CD4-positive, alpha-beta T cell (primary cell): Measurements from ENCODE around the gene SPATA16. TPM values are rescaled to one million over a fixed set of nuclear protein-coding genes. Genes with fewer than 3 reads are reported as not detected.

ENCODE experiments used
- ATAC-seq: fragments of 200-7000 bp; cut with Tn5 transposase; one replicate; pipeline ENCODE4 v1.10.0; 2022; ENCODE audit warnings: mild to moderate bottlenecking; ENCODE audit not compliant: poor library complexity
- CTCF ChIA-PET: fragments of 350-600 bp; sonication (Branson Sonifier 250); formaldehyde crosslinking; loops from one replicate; lab custom pipeline; 2021; ENCODE audit warnings: antibody characterized with exemption, inconsistent platforms; lab: Charles Lee
- POLR2A ChIA-PET: fragments of 350-600 bp; sonication (Branson Sonifier 250); formaldehyde crosslinking; loops from one replicate; lab custom pipeline; 2021; ENCODE audit warnings: antibody characterized with exemption, inconsistent platforms; lab: Charles Lee
- DNase-seq, 14 experiments: peaks; one replicate each; pipeline ENCODE4 v3.0.0-alpha.2; 2013 to 2020; ENCODE audit warnings: mixed read lengths in 2 of 14
- H3K27ac ChIP-seq, 2 donors: one replicate each; pipeline versions ENCODE4 v1.5.1 to v1.7.0; 2013; ENCODE audit warnings: low read length in 2 of 2, low read depth in 1 of 2, mild to moderate bottlenecking in 1 of 2
- H3K27me3 ChIP-seq, 2 experiments: 1 replicate in 1 of 2; 2 replicates in 1 of 2; pipeline versions ENCODE4 v1.6.1 to v1.7.0; 2013; ENCODE audit warnings: low read length in 2 of 2, control low read depth in 1 of 2, mild to moderate bottlenecking in 1 of 2, moderate library complexity in 1 of 2; ENCODE audit not compliant: insufficient read depth in 2 of 2, control insufficient read depth in 1 of 2
- H3K36me3 ChIP-seq: one replicate; pipeline ENCODE4 v1.6.1; 2013; ENCODE audit warnings: low read length, control low read depth; ENCODE audit not compliant: insufficient read depth
- H3K4me1 ChIP-seq: one replicate; pipeline ENCODE4 v1.6.1; 2013; ENCODE audit warnings: low read length, control low read depth; ENCODE audit not compliant: insufficient read depth
- H3K4me3 ChIP-seq: one replicate; pipeline ENCODE4 v1.5.1; 2013; ENCODE audit warnings: mild to moderate bottlenecking, low read length, moderate library complexity
- H3K9me3 ChIP-seq, 2 experiments: 1 replicate in 1 of 2; 2 replicates in 1 of 2; pipeline versions ENCODE4 v1.6.1 to v1.7.0; 2013; ENCODE audit warnings: low read length in 2 of 2, mild to moderate bottlenecking in 2 of 2, control low read depth in 1 of 2, moderate library complexity in 1 of 2; ENCODE audit not compliant: control insufficient read depth in 1 of 2, insufficient read depth in 1 of 2
- H3K27ac Mint-ChIP-seq: one replicate; pipeline ENCODE4 v1.8.0; 2020; ENCODE audit warnings: mixed read lengths
- H3K27me3 Mint-ChIP-seq: one replicate; pipeline ENCODE4 v1.8.0; 2021; ENCODE audit warnings: mixed read lengths
- H3K36me3 Mint-ChIP-seq: one replicate; pipeline ENCODE4 v1.8.0; 2021; ENCODE audit warnings: low read depth, mixed read lengths
- H3K4me1 Mint-ChIP-seq: one replicate; pipeline ENCODE4 v1.8.0; 2021; ENCODE audit warnings: low read depth, mixed read lengths
- H3K4me3 Mint-ChIP-seq: one replicate; pipeline ENCODE4 v1.8.0; 2020; ENCODE audit warnings: mild to moderate bottlenecking, mixed read lengths
- H3K9me3 Mint-ChIP-seq: one replicate; pipeline ENCODE4 v1.8.0; 2020; ENCODE audit warnings: mixed read lengths
- CTCF ChIP-seq: fragments of 200-600 bp; IDR thresholded peaks from one replicate; pipeline ENCODE4 v1.8.0; 2022; ENCODE audit warnings: antibody characterized with exemption, mild to moderate bottlenecking
- intact Hi-C, 2 experiments: fragments of 100-400 bp; cut with DNase I in 1 of 2; cut with micrococcal nuclease in 1 of 2; formaldehyde crosslinking; loops; one replicate each; pipeline versions ENCODE4 v1.15.1 to v1.9.0; 2023 to 2025; cut with DNase I, micrococcal nuclease
- total RNA-seq, 174 experiments: library from RNA in 2 of 174; stranded (reverse) in 2 of 174; gene quantifications; one replicate each; pipeline ENCODE4 v1.2.3 and lab custom pipeline; 2021 to 2026

SPATA16 gene
- total RNA-seq, 2 experiments from 2014 or later, result not detected

DNA sequence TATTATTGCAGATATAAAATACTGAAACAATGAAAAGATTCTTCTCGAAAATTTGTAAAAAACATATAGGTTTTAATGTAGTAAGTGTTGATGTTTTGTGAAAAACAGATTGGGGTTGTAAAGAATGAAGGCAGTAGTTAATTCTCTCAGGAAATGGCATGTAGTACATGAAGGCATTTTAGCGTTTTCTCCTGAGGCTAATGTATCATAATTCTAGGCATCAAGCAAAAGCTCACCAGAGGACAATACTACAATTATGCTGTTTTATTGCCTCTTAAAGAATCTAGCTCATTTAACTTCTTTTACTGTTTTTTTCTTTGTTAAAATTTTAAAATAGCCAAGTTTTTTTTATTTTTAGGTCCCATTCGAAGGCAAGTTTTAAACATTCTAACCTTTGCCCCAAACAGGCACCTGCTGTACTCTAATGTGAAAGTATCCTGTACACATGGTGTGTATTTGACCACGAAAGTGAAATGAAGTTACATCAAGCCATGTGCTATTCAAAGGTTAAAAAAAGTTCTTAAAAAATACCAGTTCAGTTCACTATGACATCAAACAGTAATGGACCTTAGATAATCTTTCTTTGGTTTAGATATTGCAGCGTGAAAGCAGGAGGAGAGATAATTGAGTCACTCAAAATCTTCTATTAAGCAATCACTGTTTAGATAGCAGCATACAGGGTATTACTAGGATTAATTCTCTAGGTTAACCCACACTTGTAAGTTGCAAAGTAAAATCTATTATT lies 227.0 kb downstream of the SPATA16 start:
- Histone ChIP-seq H3K36me3 (no peaks in the 10 kb centered on the region), H3K4me3 (no peak overlapping the region), H3K9me3 (no peaks in the 10 kb centered on the region), H3K27me3 (no peaks in the 10 kb centered on the region), H3K4me1 (no peaks in the 10 kb centered on the region), H3K27ac (no peak overlapping the region)
- no peak overlapping the region for H3K27ac Mint-ChIP-seq
- ATAC-seq (no peak), DNase-seq (no peak)
- H3K36me3 Mint-ChIP-seq, result no peaks in the 10 kb centered on the region
- intact Hi-C loops, result no loop called here
- no peak overlapping the region for H3K4me3 Mint-ChIP-seq
- ChIA-PET CTCF (no interaction called here), POLR2A (no interaction called here)
- H3K4me1 Mint-ChIP-seq, result no peaks in the 10 kb centered on the region
- TF ChIP-seq CTCF, result no peak
- H3K9me3 Mint-ChIP-seq, result no peaks in the 10 kb centered on the region
- peaks cover 17% of the 10 kb centered on the region for H3K27me3 Mint-ChIP-seq

GRCh38 chr3:172911142-172911541 lies 229.9 kb downstream of the SPATA16 start:
- intact Hi-C loops, result no loop called here
- TF ChIP-seq CTCF, result no peak
- no peaks in the 10 kb centered on the region for H3K36me3 Mint-ChIP-seq
- Histone ChIP-seq H3K27ac (no peak overlapping the region), H3K4me1 (no peaks in the 10 kb centered on the region), H3K9me3 (no peaks in the 10 kb centered on the region), H3K36me3 (no peaks in the 10 kb centered on the region), H3K27me3 (no peaks in the 10 kb centered on the region), H3K4me3 (no peak overlapping the region)
- H3K4me3 Mint-ChIP-seq, result no peak overlapping the region
- peaks cover 27% of the 10 kb centered on the region for H3K27me3 Mint-ChIP-seq
- ChIA-PET POLR2A (no interaction called here), CTCF (no interaction called here)
- no peaks in the 10 kb centered on the region for H3K9me3 Mint-ChIP-seq
- no peak overlapping the region for H3K27ac Mint-ChIP-seq
- DNase-seq (no peak), ATAC-seq (no peak)
- no peaks in the 10 kb centered on the region for H3K4me1 Mint-ChIP-seq

DNA sequence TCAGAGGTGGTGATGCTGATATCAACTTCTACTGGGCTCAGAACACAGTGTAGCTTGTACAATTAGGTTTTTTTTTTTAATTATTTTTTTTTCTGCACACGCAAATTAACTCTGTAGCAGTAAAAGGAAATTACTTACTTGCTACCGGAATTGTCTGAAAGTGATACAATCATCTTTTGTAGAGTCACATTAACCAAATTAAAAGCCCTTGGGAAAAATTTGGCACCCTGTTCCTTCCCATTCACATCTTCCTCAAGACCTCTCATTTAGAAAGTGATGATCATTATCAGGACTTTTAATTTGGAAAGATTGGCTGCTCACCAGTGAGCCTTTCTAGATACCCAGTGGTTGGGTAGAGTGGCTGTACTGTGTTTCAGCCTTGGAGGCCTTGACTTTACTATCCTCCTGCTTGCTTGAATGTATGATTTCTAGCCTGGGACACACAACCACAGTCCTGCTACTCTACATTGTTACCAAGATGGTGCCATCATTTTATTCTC lies 232.2 kb downstream of the SPATA16 start:
- H3K4me1 Mint-ChIP-seq, result no peaks in the 10 kb centered on the region
- Histone ChIP-seq H3K4me3 (no peak overlapping the region), H3K4me1 (no peaks in the 10 kb centered on the region), H3K36me3 (no peaks in the 10 kb centered on the region), H3K27ac (no peak overlapping the region), H3K9me3 (no peaks in the 10 kb centered on the region), H3K27me3 (no peaks in the 10 kb centered on the region)
- DNase-seq (no peak), ATAC-seq (no peak)
- CTCF ChIA-PET, result no interaction called here
- POLR2A ChIA-PET, result no interaction called here
- H3K27ac Mint-ChIP-seq, result no peak overlapping the region
- H3K4me3 Mint-ChIP-seq, result no peak overlapping the region
- intact Hi-C loops, result no loop called here
- H3K36me3 Mint-ChIP-seq, result no peaks in the 10 kb centered on the region
- no peaks in the 10 kb centered on the region for H3K9me3 Mint-ChIP-seq
- H3K27me3 Mint-ChIP-seq, result peaks cover 40% of the 10 kb centered on the region
- no peak for TF ChIP-seq CTCF
